SK-N-SH (cell line): ENCODE data around the gene NOS1.

ENCODE experiments used
- CHD2 ChIP-seq: fragments of 150-350 bp; IDR thresholded peaks from 2 replicates; pipeline ENCODE4 v1.6.1; 2018; ENCODE audit warnings: low read length; ENCODE audit not compliant: partially characterized antibody
- FOXJ3 ChIP-seq: sonication (generic); formaldehyde crosslinking; IDR thresholded peaks from 2 replicates; pipeline ENCODE4 v1.5.1; 2020; ENCODE audit warnings: mild to moderate bottlenecking, missing genetic modification reagents
- JUND ChIP-seq: IDR thresholded peaks from 2 replicates; pipeline ENCODE4 v1.4.0; 2012
- POLR2AphosphoS5 ChIP-seq: IDR thresholded peaks from 2 replicates; pipeline ENCODE4 v1.6.1; 2012; ENCODE audit warnings: low read depth, low read length

DNA sequence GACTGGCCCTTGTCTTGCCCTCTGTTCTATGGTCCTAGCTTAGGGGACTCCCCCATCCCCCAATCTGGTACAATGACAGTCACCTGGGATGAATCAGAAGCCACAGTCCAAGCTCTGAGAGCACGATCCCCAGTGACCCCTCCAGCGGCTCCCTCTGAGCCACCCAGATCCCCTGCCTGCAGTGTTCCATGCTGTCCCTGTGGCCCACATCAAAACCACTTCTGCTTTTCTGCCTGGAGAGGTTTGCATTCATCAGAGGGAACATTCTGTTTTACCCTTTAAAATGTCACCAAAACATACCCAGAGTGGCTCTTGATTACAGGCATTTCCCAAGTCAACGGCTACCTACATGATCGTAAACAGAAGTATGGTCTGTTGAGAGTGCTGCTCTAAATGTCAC lies 47.5 kb downstream of the NOS1 start:
- TF ChIP-seq FOXJ3 (no peak), CHD2 (no peak), POLR2AphosphoS5 (no peak), JUND (no peak)
